ENCODE results near the gene COL20A1.

COL20A1 gene

DNA sequence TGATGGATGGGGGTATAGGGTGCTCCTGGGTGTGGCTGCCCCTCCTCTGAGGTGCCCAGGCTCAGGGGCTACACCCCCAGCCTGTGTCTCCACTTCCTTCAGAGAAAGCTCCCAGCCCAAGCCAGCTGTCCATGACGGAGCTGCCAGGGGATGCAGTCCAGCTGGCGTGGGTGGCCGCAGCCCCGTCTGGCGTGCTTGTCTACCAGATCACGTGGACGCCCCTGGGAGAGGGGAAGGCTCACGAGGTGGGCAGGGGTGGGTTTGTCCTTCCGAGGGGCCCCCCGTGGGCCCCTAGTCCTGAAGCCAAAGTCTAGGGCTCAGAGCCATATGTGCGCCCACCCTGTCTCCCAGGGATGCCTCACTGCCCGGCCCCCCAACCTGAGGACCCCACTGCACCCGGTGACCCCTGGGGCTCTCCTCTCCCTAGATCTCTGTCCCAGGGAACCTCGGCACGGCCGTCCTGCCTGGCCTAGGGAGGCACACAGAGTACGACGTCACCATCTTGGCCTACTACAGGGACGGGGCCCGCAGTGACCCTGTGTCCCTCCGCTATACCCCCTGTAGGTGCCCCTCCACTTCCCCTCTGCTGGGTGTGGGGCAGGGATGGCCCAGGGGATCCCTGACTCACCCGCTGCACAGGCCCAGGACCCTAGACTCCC is 19.8 kb downstream of the COL20A1 start:
- Mint-ChIP-seq H3K27me3 (no peaks in the 10 kb centered on the region), H3K4me1 (ENCODE audit: low read depth) (no peaks in the 10 kb centered on the region), H3K27ac (no peak overlapping the region), H3K4me3 (no peak overlapping the region), H3K9me3 (ENCODE audit: low read depth) (no peaks in the 10 kb centered on the region), H3K36me3 (no peaks in the 10 kb centered on the region)

DNA sequence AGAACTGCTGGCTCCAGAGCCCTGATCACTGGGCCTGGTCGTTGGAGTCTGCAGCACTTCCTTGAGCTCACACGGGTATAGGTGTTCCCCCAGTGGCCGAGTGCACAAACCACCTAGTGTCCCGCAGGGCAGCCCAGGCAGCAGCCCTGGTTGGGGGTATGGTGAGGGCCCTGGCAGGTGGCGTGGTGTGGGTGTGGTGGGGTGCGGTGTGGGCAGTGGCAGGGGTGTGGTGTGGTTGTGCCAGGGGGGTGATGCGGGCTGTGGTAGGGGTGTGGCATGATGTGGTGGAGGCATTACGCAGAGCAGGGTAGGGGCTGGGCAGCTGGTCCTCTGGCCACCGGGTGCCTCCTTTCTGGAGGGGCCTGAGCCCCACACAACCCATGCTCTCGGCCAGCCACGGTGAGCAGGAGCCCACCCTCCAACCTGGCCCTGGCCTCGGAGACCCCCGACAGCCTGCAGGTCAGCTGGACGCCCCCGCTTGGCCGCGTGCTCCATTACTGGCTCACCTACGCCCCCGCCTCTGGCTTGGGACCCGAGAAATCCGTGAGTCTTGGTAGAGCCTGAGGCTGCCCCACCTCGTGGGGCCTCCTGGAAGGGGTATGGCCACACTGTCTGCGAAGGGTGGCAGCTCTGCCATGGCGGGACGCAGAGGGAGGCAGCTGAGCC is 20.5 kb downstream of the COL20A1 start:
- Mint-ChIP-seq H3K36me3 (no peaks in the 10 kb centered on the region), H3K27ac (no peak overlapping the region), H3K27me3 (no peaks in the 10 kb centered on the region), H3K9me3 (ENCODE audit: low read depth) (no peaks in the 10 kb centered on the region), H3K4me3 (no peak overlapping the region), H3K4me1 (ENCODE audit: low read depth) (no peaks in the 10 kb centered on the region)

DNA sequence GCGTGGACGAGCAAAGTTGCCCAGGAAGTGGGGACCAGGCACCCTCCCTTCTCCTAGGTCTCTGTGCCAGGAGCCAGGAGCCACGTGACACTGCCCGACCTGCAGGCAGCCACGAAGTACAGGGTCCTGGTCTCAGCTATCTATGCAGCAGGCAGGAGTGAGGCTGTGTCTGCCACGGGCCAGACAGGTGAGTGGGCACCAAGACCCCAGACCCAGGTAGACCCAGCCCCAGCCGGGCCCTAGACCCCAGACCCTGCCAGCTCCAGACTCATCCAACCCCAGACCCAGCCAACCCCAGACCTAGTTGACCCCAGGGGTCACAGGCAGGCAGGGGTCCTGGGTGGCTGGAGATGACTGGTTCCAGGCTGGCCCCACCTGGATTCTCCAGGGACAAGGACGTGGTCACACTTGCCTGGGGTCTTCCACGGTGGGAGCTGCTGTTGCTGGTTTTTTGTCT is 21.1 kb downstream of the COL20A1 start:
- no peaks in the 10 kb centered on the region for H3K36me3 Mint-ChIP-seq
- H3K27ac Mint-ChIP-seq, result no peak overlapping the region

DNA sequence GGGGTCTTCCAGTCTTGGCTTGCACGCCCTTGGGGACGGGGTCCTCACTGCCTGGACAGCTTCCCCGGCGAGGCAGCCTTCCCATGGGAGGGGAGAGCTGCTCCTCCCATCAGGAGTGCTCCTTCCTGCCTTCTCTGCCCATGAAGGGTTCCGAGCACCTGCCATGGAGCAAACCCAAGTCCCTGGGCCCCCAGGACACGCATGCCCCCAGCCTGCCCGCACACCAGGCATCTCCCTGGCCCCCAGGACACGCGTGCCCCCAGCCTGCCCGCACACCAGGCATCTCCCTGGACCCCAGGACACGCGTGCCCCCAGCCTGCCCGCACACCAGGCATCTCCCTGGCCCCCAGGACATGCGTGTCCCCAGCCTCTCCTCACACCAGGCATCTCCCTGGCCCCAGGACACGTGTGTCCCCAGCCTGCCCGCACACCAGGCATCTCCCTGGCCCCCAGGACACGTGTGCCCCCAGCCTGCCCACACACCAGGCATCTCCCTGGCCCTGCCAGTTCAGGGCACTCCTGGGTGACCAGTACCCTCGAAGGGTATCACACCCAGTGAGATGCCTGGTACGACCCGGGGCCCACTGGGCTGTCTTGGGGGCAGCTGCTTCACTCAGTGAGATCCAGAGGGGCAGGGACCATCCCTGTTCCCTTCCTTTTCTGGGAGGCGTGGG is 21.7 kb downstream of the COL20A1 start:
- Mint-ChIP-seq H3K36me3 (no peaks in the 10 kb centered on the region), H3K4me1 (ENCODE audit: low read depth) (no peaks in the 10 kb centered on the region), H3K27ac (no peak overlapping the region), H3K27me3 (no peaks in the 10 kb centered on the region), H3K9me3 (ENCODE audit: low read depth) (no peaks in the 10 kb centered on the region), H3K4me3 (no peak overlapping the region)

More for the DNA sequence above, 21.1 kb downstream of the COL20A1 start:
- Mint-ChIP-seq H3K9me3 (ENCODE audit: low read depth) (no peaks in the 10 kb centered on the region), H3K4me3 (no peak overlapping the region), H3K4me1 (ENCODE audit: low read depth) (no peaks in the 10 kb centered on the region), H3K27me3 (no peaks in the 10 kb centered on the region)

DNA sequence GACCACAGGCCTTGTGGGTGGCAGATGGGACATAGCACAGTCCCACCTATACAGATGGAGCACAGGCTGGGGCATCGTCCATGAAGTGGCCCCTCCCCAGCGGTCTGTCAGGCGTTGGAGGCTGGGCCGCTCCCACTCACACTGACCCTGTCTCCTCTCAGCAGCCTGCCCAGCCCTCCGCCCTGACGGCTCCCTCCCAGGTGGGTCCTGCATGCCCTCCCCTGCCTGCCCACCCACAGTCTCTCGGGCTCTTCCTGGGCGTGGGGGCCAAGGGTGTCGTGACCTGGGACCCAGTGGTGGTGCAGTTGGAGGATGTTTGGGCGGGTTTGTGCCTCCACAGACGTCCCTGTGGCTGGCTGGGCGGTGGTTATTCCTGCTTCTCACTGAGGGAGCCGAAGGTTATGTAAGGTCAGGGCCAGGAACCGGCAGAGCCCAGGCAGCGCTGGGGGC is 22.3 kb downstream of the COL20A1 start:
- Mint-ChIP-seq H3K4me1 (ENCODE audit: low read depth) (no peaks in the 10 kb centered on the region), H3K27ac (no peak overlapping the region), H3K27me3 (no peaks in the 10 kb centered on the region), H3K9me3 (ENCODE audit: low read depth) (no peaks in the 10 kb centered on the region), H3K36me3 (no peaks in the 10 kb centered on the region), H3K4me3 (no peak overlapping the region)

DNA sequence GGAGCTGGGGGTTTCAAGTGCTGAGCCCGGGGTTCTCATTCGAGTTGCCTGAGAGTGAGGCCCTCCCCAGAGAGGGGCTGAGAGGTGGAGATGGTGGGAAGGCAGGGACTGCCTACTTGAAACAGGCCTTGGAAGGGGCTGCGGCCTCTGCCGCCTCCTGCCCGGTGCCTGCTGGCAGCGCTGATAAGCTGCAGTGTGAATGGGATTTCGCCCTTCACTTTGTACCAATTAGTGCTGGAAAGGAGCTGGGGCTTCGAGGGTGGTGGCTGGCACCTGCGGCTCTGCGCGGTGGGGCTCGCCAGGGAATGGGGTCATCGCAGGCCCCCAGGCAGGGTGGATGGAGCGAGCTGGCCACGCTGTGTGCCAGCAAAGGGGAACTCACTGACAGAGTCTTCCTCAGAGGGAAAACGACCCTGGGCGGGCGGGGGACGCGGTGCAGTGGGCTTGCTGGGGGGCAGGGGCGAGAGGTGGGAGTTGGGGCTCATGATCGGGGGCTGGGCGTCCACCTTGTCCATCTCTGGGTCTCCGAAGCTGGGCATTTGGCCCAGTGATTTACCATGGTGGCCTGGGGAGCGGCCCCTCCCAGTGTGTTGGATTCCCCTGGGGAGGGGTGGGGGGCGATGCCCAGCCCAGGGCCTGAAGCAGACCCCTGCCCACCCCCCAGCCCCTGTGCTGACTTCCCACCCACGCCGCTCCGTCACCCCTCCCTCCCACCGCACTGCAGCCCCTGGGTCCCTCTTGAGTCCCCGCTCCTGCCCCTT is 22.9 kb downstream of the COL20A1 start:
- Mint-ChIP-seq H3K27me3 (no peaks in the 10 kb centered on the region), H3K9me3 (ENCODE audit: low read depth) (no peaks in the 10 kb centered on the region), H3K36me3 (no peaks in the 10 kb centered on the region), H3K27ac (no peak overlapping the region), H3K4me3 (no peak overlapping the region), H3K4me1 (ENCODE audit: low read depth) (no peaks in the 10 kb centered on the region)

DNA sequence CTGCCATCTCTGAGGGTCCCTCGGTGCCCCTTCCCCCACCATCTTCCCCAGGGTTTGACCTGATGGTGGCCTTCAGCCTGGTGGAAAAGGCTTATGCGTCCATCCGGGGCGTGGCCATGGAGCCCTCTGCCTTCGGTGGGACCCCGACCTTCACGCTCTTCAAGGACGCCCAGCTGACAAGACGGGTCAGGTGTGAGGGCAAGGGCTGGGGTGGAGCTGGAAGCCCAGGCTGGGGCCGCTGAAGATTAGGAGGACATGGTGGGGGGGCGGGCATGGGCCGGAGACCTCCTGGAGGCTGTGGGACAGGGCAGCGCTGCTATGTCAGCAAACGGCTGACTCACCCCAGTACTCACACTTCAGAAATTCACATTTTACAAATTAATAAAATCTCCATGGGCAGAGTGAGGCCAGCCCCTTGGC is 23.5 kb downstream of the COL20A1 start:
- H3K4me1 Mint-ChIP-seq (ENCODE audit: low read depth), result no peaks in the 10 kb centered on the region
- H3K27ac Mint-ChIP-seq, result no peak overlapping the region
- H3K36me3 Mint-ChIP-seq, result no peaks in the 10 kb centered on the region
- no peaks in the 10 kb centered on the region for H3K9me3 Mint-ChIP-seq (ENCODE audit: low read depth)
- no peaks in the 10 kb centered on the region for H3K27me3 Mint-ChIP-seq
- no peak overlapping the region for H3K4me3 Mint-ChIP-seq

DNA sequence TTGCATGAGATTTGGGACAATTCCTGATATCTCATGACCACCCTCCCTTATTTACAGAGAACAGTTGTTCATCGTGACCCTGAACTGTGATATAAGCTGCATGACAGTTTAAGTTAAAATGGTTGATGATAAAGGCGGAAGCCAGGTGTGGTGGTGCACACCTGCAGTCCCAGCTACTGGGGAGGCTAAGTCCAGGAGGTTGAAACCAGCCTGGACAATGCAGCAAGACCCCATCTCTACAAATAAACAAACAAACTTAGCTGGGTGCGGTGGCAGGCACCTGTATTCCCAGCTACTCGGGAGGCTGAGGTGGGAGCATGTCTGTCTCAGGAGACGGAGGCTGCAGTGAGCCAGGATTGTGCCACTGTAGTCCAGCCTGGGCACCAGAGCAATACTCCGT is 24.1 kb downstream of the COL20A1 start:
- Mint-ChIP-seq H3K36me3 (no peaks in the 10 kb centered on the region), H3K4me1 (ENCODE audit: low read depth) (no peaks in the 10 kb centered on the region), H3K27ac (no peak overlapping the region), H3K4me3 (no peak overlapping the region), H3K27me3 (no peaks in the 10 kb centered on the region), H3K9me3 (ENCODE audit: low read depth) (no peaks in the 10 kb centered on the region)

DNA sequence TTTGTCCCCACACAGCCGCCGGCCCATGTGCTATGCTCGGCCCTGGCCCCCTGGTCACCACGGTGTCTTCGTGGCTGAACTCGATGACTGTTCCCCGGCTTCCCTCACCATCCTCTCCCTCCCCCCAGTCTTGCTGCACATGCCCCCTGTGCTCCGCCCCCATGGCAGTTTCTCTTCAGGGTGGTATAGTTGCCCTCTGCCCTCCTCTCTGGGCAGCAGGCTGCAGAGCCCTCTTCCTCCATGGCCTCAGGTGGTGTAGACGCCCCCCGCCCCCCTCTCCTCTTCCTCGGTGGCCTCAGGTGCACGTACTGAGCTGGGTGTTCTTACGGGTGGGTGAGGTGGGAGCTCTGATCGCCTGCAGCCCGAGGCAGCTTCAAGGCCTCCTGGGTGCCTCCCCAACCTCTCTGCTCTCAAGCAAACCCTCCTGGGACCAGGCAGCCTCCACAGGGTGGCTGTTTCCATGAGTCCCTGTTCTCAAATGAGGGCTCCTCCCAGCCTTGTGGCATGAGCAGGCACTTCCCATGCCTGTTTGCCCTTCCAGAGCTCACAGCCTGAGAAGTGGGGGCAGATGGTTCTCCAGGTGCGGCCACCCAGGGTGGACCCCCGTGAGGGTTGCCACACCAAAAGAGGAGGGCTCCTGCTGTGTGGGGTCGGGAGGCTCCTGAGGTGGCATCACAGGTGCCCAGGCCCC is 24.8 kb downstream of the COL20A1 start:
- no peaks in the 10 kb centered on the region for H3K9me3 Mint-ChIP-seq (ENCODE audit: low read depth)
- no peaks in the 10 kb centered on the region for H3K4me1 Mint-ChIP-seq (ENCODE audit: low read depth)
- H3K4me3 Mint-ChIP-seq, result no peak overlapping the region
- no peaks in the 10 kb centered on the region for H3K27me3 Mint-ChIP-seq
- no peaks in the 10 kb centered on the region for H3K36me3 Mint-ChIP-seq
- H3K27ac Mint-ChIP-seq, result no peak overlapping the region

DNA sequence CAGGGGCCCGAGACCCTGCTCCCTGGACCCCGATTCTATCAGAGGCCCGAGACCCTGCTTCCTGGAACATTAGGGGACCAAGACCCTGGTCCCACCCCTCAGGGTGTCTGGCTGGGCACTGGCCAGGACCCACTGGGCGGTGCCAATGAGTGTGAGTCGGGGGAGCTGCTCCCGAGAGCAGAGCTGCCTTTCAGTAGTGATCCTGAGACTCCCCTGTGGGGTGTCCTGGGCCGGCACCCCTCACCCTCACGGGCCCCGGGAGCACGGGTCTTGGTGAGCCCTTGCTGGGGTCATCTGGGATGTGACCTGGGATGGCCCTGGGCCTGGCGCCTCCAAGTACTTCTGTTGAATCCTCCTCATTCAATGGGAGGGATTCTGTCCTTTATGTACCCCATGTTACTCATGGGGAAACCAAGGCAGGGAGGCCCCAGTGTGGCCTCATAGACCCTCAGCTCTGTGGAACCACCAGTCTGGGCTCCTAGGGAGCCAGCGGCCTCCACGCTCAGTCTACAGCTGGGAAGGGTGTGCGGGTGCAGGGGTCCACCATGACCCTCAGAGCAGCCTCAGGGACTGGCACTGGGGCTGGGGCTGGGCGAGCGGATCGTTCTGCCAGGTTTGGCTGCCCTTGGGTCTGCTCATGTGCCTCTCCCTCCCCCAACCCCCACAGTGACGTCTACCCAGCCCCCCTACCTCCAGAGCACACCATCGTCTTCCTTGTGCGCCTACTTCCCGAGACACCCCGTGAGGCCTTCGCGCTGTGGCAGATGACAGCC is 25.6 kb downstream of the COL20A1 start:
- Mint-ChIP-seq H3K27ac (no peak overlapping the region), H3K36me3 (no peaks in the 10 kb centered on the region), H3K9me3 (ENCODE audit: low read depth) (no peaks in the 10 kb centered on the region), H3K4me1 (ENCODE audit: low read depth) (no peaks in the 10 kb centered on the region), H3K4me3 (no peak overlapping the region), H3K27me3 (peaks cover 2% of the 10 kb centered on the region)

DNA sequence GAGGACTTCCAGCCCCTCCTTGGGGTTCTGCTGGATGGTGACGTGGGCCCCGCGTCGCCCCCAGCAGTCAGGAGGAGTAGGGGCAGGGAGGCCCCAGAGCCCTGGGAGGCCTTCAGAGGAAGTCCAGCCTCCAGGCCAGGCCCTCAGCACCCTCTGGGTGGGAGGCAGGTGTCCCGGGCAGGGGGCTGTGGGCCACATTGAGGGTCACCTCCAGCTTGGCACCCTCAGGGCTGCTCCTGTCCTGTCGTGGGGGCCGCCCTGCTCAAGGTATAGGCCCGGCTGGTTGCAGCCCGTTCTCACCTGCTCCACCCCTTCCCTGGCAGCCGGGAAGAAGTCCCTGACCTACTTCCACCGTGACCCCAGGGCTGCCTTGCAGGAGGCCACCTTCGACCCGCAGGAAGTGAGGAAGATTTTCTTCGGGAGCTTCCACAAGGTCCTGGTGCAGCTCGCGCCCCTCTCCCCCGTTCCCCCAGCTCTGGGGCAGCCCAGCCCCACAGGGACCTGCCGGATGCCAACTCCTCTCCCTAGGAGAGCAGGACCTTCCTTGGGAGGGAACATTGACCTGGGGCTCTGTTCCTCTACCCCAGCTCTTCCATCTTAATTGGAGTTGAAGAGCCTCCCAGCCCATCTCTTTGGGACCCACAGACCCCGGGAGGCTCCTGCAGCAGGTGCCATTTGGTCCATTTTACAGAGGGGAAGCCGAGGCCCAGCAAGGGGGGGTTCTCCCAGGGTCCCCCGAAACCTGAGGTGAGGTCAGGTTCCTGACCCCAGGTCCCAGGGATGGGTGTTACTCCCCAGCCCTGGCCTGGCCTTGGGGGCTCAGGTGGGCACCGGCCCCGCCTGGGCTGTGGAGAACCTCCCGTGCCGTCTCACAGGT is 26.4 kb downstream of the COL20A1 start:
- no peaks in the 10 kb centered on the region for H3K4me1 Mint-ChIP-seq (ENCODE audit: low read depth)
- no peaks in the 10 kb centered on the region for H3K9me3 Mint-ChIP-seq (ENCODE audit: low read depth)
- peaks cover 2% of the 10 kb centered on the region for H3K27me3 Mint-ChIP-seq
- no peaks in the 10 kb centered on the region for H3K36me3 Mint-ChIP-seq
- H3K4me3 Mint-ChIP-seq, result no peak overlapping the region
- no peak overlapping the region for H3K27ac Mint-ChIP-seq

DNA sequence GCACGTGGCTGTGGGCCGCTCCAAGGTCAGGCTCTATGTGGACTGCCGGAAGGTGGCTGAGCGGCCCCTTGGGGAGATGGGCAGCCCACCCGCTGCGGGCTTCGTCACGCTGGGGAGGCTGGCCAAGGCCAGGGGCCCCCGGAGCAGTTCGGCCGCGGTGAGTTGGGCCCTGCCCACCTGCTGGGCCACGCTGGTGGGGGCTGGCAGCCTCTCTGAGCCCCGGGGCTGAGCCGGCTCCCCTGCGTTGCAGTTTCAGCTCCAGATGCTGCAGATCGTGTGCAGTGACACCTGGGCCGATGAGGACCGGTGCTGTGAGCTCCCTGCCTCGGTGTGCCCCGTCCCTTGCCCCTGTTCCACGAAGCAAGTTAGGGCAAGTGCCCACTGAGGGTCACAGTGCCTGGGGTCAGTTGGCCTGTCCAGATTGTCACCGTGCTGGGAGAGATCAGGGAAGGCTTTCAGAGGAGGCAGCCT is 27.1 kb downstream of the COL20A1 start:
- Mint-ChIP-seq H3K4me1 (ENCODE audit: low read depth) (no peaks in the 10 kb centered on the region), H3K36me3 (no peaks in the 10 kb centered on the region), H3K27me3 (peaks cover 2% of the 10 kb centered on the region), H3K27ac (no peak overlapping the region), H3K9me3 (ENCODE audit: low read depth) (no peaks in the 10 kb centered on the region), H3K4me3 (no peak overlapping the region)

DNA sequence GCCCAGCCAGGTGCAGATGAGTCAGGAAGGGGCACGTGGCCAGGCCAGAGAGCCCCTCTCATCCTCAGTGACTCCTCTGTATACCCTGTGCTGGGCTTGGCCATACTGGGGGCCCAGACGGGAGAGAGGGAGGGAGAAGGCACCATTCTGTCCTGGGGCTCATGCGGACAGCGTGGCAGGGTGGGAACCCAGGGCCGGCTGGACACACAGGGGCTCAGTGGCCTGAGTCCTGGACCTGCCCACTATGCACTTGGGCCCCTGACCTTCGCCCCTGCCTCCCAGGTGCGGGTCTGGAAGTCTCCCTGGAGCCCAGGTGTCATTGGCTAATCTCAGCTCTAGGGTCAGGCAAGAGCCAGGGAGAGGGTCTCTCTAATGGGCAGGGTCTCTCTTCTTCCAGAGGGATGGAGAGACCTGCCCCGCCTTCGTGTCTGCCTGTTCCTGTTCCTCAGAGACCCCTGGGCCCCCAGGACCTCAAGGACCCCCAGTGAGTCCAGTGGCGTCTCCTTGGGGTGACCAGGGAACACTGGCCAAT is 27.7 kb downstream of the COL20A1 start:
- H3K4me3 Mint-ChIP-seq, result no peak overlapping the region
- no peak overlapping the region for H3K27ac Mint-ChIP-seq
- no peaks in the 10 kb centered on the region for H3K9me3 Mint-ChIP-seq (ENCODE audit: low read depth)
- H3K4me1 Mint-ChIP-seq (ENCODE audit: low read depth), result no peaks in the 10 kb centered on the region
- no peaks in the 10 kb centered on the region for H3K36me3 Mint-ChIP-seq
- H3K27me3 Mint-ChIP-seq, result peaks cover 2% of the 10 kb centered on the region

Data from activated naive CD8-positive, alpha-beta T cell (primary cell).